DOHH2 (cell line): ENCODE measurements around the gene OMP.

Experiments
- H3F3A ChIP-seq: fragments of 200-600 bp; sonication (generic), shearing (Covaris generic); 2 replicates; pipeline ENCODE4 v1.6.0; 2016; ENCODE audit warnings: antibody characterized with exemption, mild to moderate bottlenecking; ENCODE audit not compliant: control insufficient read depth, insufficient read depth
- H3K27ac ChIP-seq: fragments of 200-600 bp; sonication (generic); 2 replicates; pipeline ENCODE4 v1.5.1; 2014; ENCODE audit warnings: low read depth, mild to moderate bottlenecking, low read length, moderate library complexity
- H3K27me3 ChIP-seq: fragments of 200-600 bp; sonication (generic); 2 replicates; pipeline ENCODE4 v1.6.1; 2014; ENCODE audit warnings: mild to moderate bottlenecking, low read length, mixed read lengths; ENCODE audit not compliant: control insufficient read depth
- H3K36me3 ChIP-seq: fragments of 200-600 bp; sonication (generic); 2 replicates; pipeline ENCODE4 v1.6.1; 2014; ENCODE audit warnings: mild to moderate bottlenecking, low read length, moderate library complexity, mixed read lengths; ENCODE audit not compliant: control insufficient read depth
- H3K4me1 ChIP-seq: fragments of 200-600 bp; sonication (generic); 2 replicates; pipeline ENCODE4 v1.6.1; 2014; ENCODE audit warnings: mild to moderate bottlenecking, low read length, mixed read lengths; ENCODE audit not compliant: control insufficient read depth
- H3K4me2 ChIP-seq: fragments of 200-600 bp; sonication (generic); 2 replicates; pipeline ENCODE4 v1.6.0; 2014; ENCODE audit warnings: mild to moderate bottlenecking, low read length, moderate library complexity
- H3K4me3 ChIP-seq: fragments of 200-600 bp; sonication (generic); 2 replicates; pipeline ENCODE4 v1.5.1; 2014; ENCODE audit warnings: mild to moderate bottlenecking, low read length, mixed read lengths
- H3K79me2 ChIP-seq: fragments of 200-600 bp; sonication (generic); 2 replicates; pipeline ENCODE4 v1.6.1; 2014; ENCODE audit warnings: mild to moderate bottlenecking, low read length, mixed read lengths; ENCODE audit not compliant: control insufficient read depth
- H3K9me2 ChIP-seq: fragments of 200-600 bp; sonication (generic); replicated peaks from 2 replicates; pipeline ENCODE4 v1.6.1; 2014; ENCODE audit warnings: mild to moderate bottlenecking, low read length, mixed read lengths; ENCODE audit not compliant: control insufficient read depth
- H3K9me3 ChIP-seq: fragments of 200-600 bp; sonication (generic); 2 replicates; pipeline ENCODE4 v1.6.1; 2014; ENCODE audit warnings: antibody characterized with exemption, low read length, mixed read lengths; ENCODE audit not compliant: control insufficient read depth, insufficient read depth
- H4K20me1 ChIP-seq: fragments of 200-600 bp; sonication (generic); 2 replicates; pipeline ENCODE4 v1.6.0; 2014; ENCODE audit warnings: low read depth, mild to moderate bottlenecking, antibody characterized with exemption, low read length, moderate library complexity; ENCODE audit not compliant: control insufficient read depth, insufficient read depth
- EZH2phosphoT487 ChIP-seq: fragments of 200-600 bp; sonication (generic); IDR thresholded peaks from 2 replicates; pipeline ENCODE4 v1.6.1; 2017; ENCODE audit warnings: borderline replicate concordance, mild to moderate bottlenecking, antibody characterized with exemption, low read length, moderate library complexity, mixed read lengths
- TF ChIP-seq, protein P1 (sequence below): fragments of 200-600 bp; sonication (generic); IDR thresholded peaks from one replicate; pipeline ENCODE4 v1.5.1; 2014; ENCODE audit warnings: antibody characterized with exemption, mild to moderate bottlenecking, low read depth, low read length; ENCODE audit not compliant: poor library complexity, severe bottlenecking

The OMP gene

DNA sequence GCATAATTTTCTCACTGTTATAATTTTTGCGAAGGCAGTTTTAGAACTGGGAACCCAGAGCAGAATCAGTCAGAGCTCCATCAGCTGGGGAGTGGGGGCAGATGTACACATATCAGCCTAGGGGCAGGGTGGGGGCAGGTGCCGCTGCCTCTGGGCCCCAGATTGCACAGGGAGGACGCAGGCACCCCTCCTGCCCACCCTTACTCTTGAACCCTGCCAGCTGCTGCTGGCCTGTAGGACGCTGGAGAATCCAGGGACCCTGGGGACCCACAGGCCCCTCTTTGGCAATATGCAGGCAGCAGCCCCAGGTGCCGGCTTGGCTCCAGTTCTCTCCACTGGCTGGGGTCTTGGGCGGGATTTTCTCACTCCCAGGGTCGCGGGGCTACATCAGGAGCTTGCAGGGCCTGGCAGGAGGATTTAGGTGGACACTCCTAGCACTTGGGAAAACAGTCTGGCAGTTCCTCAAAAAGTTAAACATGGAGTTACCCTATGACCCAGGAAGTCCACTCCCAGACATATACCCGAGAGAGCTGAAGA, 44.6 kb upstream of the OMP start:
- no peaks in the 10 kb centered on the region for H3K79me2 ChIP-seq
- H3K9me2 ChIP-seq = no peaks in the 10 kb centered on the region
- no peaks in the 10 kb centered on the region for H3K4me1 ChIP-seq
- H3K27me3 ChIP-seq = peaks cover 12% of the 10 kb centered on the region
- no peak overlapping the region for H3K4me2 ChIP-seq
- H3K36me3 ChIP-seq = no peaks in the 10 kb centered on the region
- H3F3A ChIP-seq = no peaks in the 10 kb centered on the region
- no peak for TF ChIP-seq EZH2phosphoT487
- TF ChIP-seq, protein P1, sequence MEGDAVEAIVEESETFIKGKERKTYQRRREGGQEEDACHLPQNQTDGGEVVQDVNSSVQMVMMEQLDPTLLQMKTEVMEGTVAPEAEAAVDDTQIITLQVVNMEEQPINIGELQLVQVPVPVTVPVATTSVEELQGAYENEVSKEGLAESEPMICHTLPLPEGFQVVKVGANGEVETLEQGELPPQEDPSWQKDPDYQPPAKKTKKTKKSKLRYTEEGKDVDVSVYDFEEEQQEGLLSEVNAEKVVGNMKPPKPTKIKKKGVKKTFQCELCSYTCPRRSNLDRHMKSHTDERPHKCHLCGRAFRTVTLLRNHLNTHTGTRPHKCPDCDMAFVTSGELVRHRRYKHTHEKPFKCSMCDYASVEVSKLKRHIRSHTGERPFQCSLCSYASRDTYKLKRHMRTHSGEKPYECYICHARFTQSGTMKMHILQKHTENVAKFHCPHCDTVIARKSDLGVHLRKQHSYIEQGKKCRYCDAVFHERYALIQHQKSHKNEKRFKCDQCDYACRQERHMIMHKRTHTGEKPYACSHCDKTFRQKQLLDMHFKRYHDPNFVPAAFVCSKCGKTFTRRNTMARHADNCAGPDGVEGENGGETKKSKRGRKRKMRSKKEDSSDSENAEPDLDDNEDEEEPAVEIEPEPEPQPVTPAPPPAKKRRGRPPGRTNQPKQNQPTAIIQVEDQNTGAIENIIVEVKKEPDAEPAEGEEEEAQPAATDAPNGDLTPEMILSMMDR = no peak
- H3K27ac ChIP-seq = no peak overlapping the region
- peaks cover 8% of the 10 kb centered on the region for H3K9me3 ChIP-seq
- H3K4me3 ChIP-seq = no peak overlapping the region
- H4K20me1 ChIP-seq = no peaks in the 10 kb centered on the region

DNA sequence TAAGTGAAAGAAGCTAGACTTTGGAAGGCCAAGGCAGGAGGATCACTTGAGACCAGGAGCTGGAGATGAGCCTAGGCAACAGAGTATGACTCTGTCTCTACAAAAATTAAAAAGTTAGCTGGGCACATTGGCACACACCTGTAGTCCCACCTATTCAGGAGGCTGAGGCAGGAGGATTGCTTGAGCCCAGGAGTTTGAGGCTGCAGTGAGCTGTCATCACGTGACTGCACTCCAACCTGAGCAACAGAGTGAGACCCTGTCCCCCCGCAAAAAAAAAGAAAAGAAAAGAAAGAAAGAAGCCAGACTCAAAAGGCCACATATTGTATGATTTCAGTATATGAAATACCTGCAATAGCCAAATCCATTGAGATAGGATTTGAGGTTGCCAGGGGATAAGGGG, 43.7 kb upstream of the OMP start:
- Histone ChIP-seq H3K79me2 (no peaks in the 10 kb centered on the region), H3K27me3 (peaks cover 12% of the 10 kb centered on the region), H3K9me3 (peaks cover 8% of the 10 kb centered on the region), H3K36me3 (no peaks in the 10 kb centered on the region), H3K27ac (no peak overlapping the region), H3K4me2 (no peak overlapping the region), H3K4me1 (no peaks in the 10 kb centered on the region), H3K4me3 (no peak overlapping the region), H3K9me2 (no peaks in the 10 kb centered on the region), H3F3A (no peaks in the 10 kb centered on the region), H4K20me1 (no peaks in the 10 kb centered on the region)
- no peak for TF ChIP-seq EZH2phosphoT487
- TF ChIP-seq, protein P1 = no peak

GRCh38 chr11:77059806-77060205, 42.8 kb upstream of the OMP start:
- no peaks in the 10 kb centered on the region for H3K36me3 ChIP-seq
- H3K4me3 ChIP-seq = no peak overlapping the region
- H3K79me2 ChIP-seq = no peaks in the 10 kb centered on the region
- H3K4me1 ChIP-seq = no peaks in the 10 kb centered on the region
- no peaks in the 10 kb centered on the region for H4K20me1 ChIP-seq
- H3K9me2 ChIP-seq = no peaks in the 10 kb centered on the region
- no peaks in the 10 kb centered on the region for H3F3A ChIP-seq
- TF ChIP-seq EZH2phosphoT487 = no peak
- TF ChIP-seq, protein P1 = no peak
- H3K4me2 ChIP-seq = no peak overlapping the region
- H3K9me3 ChIP-seq = peaks cover 8% of the 10 kb centered on the region
- H3K27me3 ChIP-seq = peaks cover 12% of the 10 kb centered on the region
- no peak overlapping the region for H3K27ac ChIP-seq
